Limb (tissue), 2 donors: Measurements from ENCODE around the gene PKD1.

Experiments
- DNase-seq, 2 donors: peaks; one replicate each; pipeline ENCODE4 v3.0.0-alpha.2; 2016; ENCODE audit errors: extremely low spot score in 2 of 2

The PKD1 gene

GRCh38 chr16:2053897-2054296 lies 81.8 kb downstream of the PKD1 start:
- no peak for DNase-seq

DNA sequence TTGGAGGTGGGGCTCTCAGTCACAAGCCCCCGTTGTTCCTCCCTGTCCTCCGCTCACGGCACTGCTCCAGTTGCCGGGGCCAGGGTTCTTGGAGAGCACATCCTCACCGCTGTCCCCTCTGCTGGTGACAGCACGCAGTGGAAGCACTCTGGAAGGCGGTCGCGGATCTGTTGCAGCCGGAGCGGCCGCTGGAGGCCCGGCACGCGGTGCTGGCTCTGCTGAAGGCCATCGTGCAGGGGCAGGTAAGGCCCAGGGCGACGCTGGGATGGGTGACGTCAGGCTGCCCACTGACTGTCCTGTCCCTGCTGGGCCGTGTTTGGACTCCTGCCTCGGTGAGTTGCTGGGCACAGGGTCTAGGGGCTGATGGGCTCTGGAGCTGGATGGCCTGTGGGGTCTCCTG lies 82.5 kb downstream of the PKD1 start:
- DNase-seq = no peak

GRCh38 chr16:2048116-2048543 lies 87.6 kb downstream of the PKD1 start:
- DNase-seq = no peak

- peak; percentile 97 to 98 for DNase-seq
Observed at GRCh38 chr16:2047330-2048115, 88.2 kb downstream of the PKD1 start, which contains the start of the genes NTHL1 and TSC2. NTHL1 (minus strand) TSS chr16:2047834; CDS start chr16:2047823, 11 bp downstream. TSC2 (plus strand) TSS chr16:2047985; CDS start chr16:2048616, 631 bp downstream.

GRCh38 chr16:2046893-2047329 lies 88.8 kb downstream of the PKD1 start:
- no peak for DNase-seq

DNA sequence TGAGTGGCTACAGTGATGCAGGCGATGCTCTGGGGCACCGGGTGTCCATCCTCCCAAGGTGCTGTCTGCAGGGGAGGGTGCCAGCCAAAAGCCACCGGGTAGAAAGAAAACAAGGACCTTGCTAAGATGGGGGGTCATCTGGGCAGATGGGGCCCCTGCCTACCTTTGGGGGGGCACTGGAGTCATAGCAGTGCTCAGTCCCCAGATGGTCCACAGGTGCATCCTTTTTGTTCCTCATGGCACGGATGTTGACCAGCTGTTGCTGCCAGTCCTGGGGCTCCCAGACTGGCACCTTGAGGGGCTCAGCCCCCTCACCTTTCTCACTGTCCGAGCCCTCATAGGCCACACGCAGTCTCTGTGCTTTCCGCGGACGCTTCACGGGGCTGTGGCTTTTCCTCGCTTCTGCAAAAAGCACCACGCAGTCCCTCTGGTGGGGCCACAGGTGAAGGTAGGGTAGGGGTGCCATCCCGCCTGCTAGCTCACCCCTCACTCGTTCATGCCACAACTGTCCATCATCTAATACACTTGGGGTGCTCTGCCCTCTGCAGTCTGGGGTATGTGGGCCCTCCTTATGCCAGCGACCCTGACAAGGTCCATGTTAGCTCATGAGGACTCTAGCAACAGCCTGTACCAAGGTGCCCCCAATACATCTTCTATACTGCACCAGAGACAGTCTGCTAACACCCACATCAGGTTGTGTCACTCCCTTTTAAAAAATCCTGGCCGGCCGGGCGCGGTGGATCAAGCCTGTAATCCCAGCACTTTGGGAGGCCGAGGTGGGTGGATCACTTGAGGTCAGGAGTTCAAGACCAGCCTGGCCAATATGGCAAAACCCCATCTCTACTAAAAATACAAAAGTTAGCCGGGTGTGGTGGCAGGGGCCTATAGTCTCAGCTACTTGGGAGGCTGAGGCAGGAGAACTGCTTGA lies 89.5 kb downstream of the PKD1 start:
- DNase-seq = no peak

DNA sequence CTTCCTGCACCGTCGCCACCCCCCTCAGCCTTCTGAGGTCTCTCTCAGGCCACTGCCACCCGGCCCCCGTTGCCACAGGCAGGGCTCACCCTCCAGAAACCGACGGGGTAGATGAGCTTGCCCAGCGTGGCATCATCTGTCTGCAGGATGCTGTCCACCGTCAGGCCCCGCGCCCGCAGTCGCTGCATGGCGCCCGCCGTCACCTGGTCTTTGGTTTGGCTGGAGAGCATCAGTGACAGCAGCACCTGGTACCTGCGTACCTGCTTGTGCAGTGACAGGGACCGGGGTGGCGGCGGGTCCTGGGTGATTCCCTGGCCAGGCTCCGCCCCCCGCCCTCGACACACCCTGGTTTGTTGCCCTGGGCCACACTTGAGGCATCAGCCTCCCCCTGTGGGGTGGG lies 91.2 kb downstream of the PKD1 start:
- DNase-seq = no peak

DNA sequence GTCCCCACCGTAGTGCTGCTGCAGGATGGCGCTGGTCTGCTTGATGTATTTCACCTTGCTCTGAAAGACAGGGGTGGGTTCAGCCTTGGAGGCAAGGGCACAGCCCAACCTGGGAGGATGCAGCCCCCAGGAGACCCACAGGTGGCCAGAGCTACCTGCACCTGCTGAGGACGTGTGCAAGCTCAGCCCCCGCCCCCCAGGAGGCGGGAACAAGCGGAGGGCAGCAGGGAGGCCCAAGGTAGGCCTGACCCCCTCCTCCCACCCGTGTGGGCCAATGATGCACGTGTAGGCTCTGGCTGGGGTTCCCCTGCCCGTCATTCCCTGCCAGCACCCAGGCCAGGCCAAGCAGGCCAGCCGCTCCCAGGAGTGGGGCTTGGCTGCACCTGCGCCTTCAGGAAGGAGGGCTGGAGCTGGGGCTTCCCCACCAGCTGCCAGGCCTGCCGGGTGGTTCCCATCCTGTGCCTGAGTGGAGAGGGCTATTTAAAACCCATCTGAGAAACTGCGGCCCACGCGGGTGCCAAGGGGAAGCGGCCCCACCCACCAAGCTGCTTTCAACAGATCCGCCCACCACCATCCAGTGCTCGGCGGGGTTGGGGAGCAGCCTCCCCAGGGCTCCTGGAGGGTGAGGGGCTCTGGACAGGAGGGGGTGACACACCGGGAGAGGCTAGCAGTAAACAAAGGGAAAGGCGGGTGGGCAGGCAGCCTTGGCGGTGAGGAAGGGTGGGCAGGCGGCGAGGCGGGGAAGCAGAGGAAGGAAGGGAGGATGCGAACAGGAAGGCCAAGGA lies 91.8 kb downstream of the PKD1 start:
- no peak for DNase-seq

GRCh38 chr16:2042986-2043666 lies 92.6 kb downstream of the PKD1 start:
- DNase-seq = no peak

- DNase-seq = no peak
Observed at GRCh38 chr16:2042171-2042985, 93.3 kb downstream of the PKD1 start.

DNA sequence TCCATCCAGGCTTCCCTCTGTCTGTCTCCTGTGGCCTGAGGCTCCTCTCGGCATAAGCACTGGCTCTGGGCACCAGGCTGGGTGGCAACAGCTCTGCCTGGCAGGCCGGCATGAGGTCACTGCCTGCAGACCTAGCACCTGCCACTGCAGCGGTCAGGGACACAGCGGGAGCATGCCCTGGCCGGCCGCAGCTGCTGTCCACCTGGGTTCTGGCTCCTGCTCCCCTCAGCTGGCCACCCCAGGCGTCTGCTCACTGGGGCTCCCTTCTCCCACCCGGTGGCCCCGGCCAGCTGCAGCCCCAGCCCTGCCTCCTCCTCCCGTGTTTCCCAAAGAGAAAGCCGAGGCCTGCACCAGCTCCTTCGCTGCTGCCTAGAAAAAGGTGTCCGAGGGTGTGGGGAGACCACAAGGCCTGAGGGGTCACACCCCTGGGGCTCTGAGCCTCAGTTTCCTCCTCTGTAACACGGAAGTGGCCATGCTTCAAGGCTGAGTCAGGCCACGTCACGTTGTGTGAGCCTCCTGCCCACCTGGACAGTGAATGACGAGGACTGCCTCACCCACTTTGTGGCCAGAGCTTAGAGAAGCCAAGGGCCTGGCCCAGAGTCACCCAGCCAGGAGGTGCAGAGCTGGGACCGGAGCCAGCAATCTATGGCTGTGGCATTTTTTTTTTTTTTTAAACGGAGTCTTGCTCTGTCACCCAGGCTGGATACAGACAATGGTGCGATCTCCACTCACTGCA lies 94.7 kb downstream of the PKD1 start:
- no peak for DNase-seq

DNA sequence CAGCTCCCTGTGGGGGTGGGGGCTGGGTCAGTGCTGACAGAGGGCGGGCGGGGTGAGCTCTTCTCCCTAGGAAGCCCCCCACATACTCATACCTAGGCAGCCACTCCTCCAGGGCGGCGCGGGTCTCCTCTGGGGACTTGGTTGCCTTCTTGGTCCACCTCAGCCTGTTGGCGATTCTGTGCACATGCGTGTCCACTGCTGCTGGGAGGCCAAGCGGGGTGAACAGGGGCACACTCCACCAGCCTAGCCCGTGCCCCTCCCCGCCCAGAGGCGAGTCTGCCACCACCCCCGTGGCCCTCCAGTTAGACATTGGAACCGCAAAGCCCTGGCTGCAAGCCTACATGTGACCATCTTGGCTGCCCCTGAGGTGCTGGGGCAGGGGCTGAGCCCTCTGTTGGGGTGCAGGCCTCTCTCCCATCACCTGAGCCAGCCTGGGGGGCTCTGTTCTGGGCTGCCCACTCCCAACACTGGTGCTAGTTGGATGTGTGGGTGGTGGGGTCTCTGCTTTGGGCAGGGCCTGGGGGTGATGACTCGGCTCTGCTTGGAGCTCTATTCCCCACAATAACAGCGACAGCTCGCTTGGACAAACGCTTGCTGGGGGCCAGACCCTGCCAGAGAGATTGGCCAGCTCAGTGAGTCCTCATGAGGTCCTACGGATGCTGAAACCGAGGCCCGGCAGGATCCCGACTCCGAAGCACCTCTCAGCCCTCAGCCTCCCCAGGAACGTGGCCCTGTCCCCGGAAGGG lies 95.5 kb downstream of the PKD1 start:
- DNase-seq = no peak

GRCh38 chr16:2039274-2040031 lies 96.2 kb downstream of the PKD1 start:
- DNase-seq = peak; percentile 79 to 86
